ENCODE data around the gene RPL13.
A peak's percentile ranks its signal among the peaks of the same experiment; 100 is the strongest.

The RPL13 gene

GRCh38 chr16:89560378-89561141, at the start of gene RPL13:
Gene RPL13, plus strand, starts transcription at chr16:89560682. Its CDS starts 278 bp downstream, at chr16:89560960.
- peak; percentile 94 for DNase-seq

GRCh38 chr16:89511374-89511773, 49.1 kb upstream of the RPL13 start:
- DNase-seq: no peak

GRCh38 chr16:89512453-89512852, 48.0 kb upstream of the RPL13 start:
- no peak for DNase-seq

- DNase-seq: no peak
These were observed 43.4 kb upstream of the RPL13 start for GRCh38 chr16:89517128-89517527.

GRCh38 chr16:89519881-89520280, 40.6 kb upstream of the RPL13 start:
- no peak for DNase-seq

GRCh38 chr16:89522287-89522686, 38.2 kb upstream of the RPL13 start:
- no peak for DNase-seq

GRCh38 chr16:89523680-89524344, 36.7 kb upstream of the RPL13 start:
- no peak for DNase-seq

GRCh38 chr16:89525146-89525913, 35.2 kb upstream of the RPL13 start:
- no peak for DNase-seq

GRCh38 chr16:89529097-89529496, 31.4 kb upstream of the RPL13 start:
- DNase-seq: no peak

- no peak for DNase-seq
These were observed 29.8 kb upstream of the RPL13 start for GRCh38 chr16:89530401-89531381.

- no peak for DNase-seq
These were observed 28.5 kb upstream of the RPL13 start for GRCh38 chr16:89531821-89532526.

GRCh38 chr16:89534252-89534756, 26.2 kb upstream of the RPL13 start:
- DNase-seq: no peak

- DNase-seq: no peak
These were observed 24.1 kb upstream of the RPL13 start for GRCh38 chr16:89536371-89536770.

- no peak for DNase-seq
These were observed 23.5 kb upstream of the RPL13 start for GRCh38 chr16:89536886-89537548.

- DNase-seq: no peak
These were observed 22.9 kb upstream of the RPL13 start for GRCh38 chr16:89537549-89537925.

- DNase-seq: no peak
These were observed 22.2 kb upstream of the RPL13 start for GRCh38 chr16:89538286-89538685.

GRCh38 chr16:89540557-89540956, 19.9 kb upstream of the RPL13 start:
- no peak for DNase-seq

GRCh38 chr16:89541792-89542191, 18.7 kb upstream of the RPL13 start:
- DNase-seq: no peak

- DNase-seq: no peak
These were observed 16.4 kb upstream of the RPL13 start for GRCh38 chr16:89544113-89544512.

- no peak for DNase-seq
These were observed 15.8 kb upstream of the RPL13 start for GRCh38 chr16:89544713-89545043.
